ENCODE results near the gene KIAA1210.
"Not testable (repeated sequence)": the region's sequence is repeated elsewhere in the genome, so short reads cannot be mapped to it uniquely, and the experiment has no call there.

DNA sequence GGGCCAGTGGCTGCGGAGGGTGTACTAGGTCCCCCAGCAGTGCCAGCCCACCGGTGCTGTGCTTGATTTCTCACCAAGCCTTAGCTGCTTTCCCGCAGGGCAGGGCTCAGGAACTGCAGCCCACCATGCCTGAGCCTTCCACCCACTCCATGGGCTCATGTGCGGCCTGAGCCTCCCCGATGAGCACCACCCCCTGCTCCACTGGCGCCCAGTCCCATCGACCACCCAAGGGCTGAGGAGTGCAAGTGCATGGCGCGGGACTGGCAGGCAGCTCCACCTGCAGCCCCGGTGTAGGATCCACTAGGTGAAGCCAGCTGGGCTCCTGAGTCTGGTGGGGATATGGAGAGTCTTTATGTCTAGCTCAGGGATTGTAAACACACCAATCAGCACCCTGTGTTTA is 98.0 kb downstream of the KIAA1210 start:
- TF ChIP-seq, protein P1, sequence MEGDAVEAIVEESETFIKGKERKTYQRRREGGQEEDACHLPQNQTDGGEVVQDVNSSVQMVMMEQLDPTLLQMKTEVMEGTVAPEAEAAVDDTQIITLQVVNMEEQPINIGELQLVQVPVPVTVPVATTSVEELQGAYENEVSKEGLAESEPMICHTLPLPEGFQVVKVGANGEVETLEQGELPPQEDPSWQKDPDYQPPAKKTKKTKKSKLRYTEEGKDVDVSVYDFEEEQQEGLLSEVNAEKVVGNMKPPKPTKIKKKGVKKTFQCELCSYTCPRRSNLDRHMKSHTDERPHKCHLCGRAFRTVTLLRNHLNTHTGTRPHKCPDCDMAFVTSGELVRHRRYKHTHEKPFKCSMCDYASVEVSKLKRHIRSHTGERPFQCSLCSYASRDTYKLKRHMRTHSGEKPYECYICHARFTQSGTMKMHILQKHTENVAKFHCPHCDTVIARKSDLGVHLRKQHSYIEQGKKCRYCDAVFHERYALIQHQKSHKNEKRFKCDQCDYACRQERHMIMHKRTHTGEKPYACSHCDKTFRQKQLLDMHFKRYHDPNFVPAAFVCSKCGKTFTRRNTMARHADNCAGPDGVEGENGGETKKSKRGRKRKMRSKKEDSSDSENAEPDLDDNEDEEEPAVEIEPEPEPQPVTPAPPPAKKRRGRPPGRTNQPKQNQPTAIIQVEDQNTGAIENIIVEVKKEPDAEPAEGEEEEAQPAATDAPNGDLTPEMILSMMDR (conservative IDR thresholded peaks at IDR 0.05; ENCODE audit: low read depth, low read length), result not testable (repeated sequence)
- not testable (repeated sequence) for TF ChIP-seq EZH2 (IDR thresholded peaks at IDR 0.05; ENCODE audit: borderline replicate concordance, low read depth, low read length, poor library complexity, severe bottlenecking)

Data from A673 (cell line).